Hippocampal formation (tissue), 2 donors: ENCODE results near the gene MEGF8.
A peak's percentile ranks its signal among the peaks of the same experiment; 100 is the strongest.

Experiments
- DNase-seq, 2 donors: peaks; one replicate each; lab custom pipeline; 2025; lab: John Stamatoyannopoulos, UW

MEGF8 gene

DNA sequence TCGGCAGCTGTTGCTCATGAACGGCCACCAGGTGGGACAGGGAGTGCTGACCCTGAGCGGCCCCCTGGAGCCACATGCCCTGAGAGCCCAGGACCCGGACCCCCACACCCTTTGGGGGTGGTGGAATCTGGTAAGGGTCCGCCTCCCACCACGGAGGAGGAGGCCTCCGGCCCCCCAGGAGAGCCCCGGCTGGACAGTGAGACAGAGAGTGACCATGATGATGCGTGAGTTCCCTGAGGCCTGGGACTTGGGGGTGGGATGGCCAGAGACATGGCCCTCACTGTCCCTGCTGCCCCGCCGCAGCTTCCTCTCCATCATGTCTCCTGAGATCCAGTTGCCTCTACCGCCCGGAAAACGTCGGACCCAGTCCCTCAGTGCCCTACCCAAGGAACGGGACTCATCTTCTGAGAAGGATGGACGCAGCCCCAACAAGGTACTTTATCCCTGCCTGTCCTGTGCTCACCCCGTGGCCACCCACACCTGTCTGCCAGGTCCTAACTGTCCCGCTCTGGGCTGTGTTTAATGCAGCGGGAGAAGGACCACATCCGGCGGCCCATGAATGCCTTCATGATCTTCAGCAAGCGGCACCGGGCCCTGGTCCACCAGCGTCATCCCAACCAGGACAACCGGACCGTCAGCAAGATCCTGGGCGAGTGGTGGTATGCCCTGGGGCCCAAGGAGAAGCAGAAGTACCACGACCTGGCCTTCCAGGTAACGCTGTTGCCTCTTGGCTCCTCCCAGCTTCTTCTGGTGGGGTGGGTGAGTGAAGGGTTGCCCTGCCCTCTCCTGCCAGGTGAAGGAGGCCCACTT lies 38.2 kb upstream of the MEGF8 start:
- no peak for DNase-seq

DNA sequence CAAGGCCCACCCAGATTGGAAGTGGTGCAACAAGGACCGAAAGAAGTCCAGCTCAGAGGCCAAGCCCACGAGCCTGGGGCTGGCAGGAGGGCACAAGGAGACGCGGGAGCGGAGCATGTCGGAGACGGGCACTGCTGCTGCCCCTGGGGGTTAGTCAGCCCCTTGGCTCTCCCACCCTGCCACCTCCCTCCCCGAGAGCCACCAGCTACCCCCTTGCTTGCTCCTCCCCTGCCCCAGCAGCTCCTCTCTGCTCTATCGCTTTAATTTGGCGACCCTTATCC lies 37.7 kb upstream of the MEGF8 start:
- DNase-seq: no peak

DNA sequence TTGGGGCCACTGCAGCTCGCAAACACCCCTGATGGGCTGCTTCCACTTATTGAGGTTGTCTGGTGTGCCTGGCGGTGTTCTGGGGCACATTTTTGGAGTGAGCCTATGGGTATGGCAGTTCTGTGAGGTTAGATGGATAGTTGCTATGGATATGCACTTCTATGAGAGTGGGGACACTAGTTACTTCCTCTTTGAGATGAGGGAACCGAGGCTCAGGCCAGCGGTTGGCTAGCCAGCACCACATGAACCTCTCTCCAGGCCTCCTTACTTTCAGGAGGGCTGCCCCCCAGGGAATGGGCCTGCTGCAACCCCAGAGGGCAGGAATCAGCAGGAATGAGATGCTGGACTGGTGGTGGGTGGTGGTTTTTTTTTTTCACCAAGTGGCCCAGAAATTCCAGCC lies 37.0 kb upstream of the MEGF8 start:
- DNase-seq: no peak

DNA sequence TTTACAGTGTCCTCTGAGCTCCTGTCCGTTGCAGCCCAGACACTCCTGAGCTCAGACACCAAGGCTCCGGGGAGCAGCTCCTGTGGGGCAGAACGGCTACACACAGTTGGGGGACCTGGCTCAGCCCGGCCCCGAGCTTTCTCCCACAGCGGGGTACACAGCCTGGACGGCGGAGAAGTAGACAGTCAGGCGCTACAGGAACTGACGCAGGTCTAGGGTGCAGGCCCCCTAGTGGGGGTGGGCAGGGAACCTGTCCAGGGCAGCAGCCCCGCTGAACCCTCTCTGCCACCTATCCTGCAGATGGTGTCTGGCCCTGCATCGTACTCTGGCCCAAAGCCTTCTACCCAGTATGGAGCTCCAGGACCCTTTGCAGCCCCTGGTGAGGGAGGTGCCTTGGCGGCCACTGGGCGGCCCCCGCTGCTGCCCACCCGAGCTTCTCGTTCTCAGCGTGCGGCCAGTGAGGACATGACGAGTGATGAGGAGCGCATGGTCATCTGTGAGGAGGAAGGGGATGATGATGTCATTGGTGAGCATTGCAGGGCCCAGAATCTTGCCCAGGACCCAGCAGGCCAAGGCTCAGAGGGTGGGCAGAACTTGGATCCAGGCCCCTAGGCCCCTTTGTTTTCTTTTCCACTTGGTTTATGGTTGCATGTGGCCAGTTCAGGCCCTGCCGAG lies 36.4 kb upstream of the MEGF8 start:
- no peak for DNase-seq

DNA sequence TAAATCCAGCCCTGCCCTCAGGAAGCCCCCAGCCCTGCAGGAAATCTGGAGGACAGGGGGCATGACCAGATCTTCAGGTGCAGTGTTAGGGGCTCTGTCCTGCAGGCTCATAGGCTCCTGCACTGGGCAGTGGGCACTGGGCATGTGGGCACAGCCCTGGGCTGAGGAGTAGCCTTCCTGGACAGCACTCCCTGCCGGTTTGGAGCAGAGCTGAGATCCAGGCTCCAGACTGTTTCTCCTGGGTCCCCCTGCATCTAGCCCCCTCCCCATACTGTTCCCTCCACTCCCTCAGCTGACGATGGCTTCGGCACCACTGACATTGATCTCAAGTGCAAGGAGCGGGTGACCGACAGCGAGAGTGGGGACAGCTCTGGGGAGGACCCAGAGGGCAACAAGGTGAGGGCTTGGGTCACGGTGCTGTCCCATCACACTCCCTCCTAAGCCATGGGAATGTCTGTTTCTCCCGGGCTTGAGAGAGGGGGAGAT lies 35.8 kb upstream of the MEGF8 start:
- no peak for DNase-seq

DNA sequence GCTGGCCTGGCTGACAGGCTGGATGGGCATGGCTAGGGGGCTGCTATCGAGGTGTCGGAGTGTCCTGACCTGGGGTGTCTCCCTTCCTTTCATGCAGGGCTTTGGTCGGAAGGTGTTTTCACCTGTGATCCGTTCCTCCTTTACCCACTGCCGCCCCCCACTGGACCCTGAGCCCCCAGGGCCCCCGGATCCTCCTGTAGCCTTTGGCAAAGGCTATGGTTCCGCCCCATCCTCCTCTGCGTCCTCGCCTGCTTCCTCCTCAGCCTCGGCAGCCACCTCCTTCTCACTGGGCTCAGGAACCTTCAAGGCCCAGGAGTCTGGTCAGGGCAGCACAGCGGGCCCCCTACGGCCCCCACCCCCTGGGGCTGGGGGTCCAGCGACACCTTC lies 35.3 kb upstream of the MEGF8 start:
- DNase-seq: no peak

DNA sequence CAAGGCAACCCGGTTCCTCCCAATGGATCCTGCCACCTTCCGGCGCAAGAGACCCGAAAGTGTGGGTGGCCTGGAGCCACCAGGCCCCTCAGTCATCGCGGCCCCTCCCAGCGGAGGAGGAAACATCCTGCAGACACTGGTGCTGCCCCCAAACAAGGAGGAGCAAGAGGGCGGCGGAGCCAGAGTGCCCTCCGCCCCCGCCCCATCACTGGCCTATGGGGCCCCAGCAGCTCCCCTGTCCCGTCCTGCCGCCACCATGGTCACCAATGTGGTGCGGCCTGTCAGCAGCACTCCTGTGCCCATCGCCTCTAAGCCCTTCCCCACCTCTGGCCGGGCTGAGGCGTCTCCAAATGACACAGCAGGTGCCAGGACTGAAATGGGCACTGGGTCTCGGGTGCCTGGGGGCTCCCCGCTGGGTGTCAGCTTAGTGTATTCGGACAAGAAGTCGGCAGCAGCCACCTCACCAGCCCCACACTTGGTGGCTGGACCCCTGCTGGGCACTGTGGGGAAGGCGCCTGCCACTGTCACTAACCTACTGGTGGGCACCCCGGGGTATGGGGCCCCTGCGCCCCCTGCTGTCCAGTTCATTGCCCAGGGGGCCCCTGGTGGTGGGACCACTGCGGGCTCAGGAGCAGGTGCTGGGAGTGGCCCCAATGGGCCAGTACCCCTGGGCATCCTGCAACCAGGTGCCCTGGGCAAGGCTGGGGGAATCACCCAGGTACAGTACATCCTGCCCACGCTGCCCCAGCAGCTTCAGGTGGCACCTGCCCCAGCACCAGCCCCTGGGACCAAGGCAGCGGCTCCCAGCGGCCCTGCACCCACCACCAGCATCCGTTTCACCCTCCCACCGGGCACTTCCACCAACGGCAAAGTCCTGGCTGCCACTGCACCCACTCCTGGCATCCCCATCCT lies 34.7 kb upstream of the MEGF8 start:
- no peak for DNase-seq

DNA sequence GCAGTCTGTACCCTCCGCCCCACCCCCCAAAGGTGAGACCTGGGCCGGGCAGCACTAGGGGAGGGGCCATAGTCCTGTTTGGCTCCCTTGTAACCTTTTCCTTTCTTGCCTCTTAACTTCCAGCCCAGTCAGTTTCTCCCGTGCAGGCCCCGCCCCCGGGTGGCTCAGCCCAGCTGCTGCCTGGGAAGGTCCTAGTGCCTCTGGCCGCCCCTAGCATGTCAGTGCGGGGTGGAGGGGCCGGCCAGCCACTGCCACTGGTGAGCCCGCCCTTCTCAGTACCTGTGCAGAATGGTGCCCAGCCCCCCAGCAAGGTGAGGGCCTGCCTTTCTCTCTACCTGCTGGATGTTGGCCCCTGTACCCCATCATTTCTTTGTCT lies 34.0 kb upstream of the MEGF8 start:
- DNase-seq: no peak

DNA sequence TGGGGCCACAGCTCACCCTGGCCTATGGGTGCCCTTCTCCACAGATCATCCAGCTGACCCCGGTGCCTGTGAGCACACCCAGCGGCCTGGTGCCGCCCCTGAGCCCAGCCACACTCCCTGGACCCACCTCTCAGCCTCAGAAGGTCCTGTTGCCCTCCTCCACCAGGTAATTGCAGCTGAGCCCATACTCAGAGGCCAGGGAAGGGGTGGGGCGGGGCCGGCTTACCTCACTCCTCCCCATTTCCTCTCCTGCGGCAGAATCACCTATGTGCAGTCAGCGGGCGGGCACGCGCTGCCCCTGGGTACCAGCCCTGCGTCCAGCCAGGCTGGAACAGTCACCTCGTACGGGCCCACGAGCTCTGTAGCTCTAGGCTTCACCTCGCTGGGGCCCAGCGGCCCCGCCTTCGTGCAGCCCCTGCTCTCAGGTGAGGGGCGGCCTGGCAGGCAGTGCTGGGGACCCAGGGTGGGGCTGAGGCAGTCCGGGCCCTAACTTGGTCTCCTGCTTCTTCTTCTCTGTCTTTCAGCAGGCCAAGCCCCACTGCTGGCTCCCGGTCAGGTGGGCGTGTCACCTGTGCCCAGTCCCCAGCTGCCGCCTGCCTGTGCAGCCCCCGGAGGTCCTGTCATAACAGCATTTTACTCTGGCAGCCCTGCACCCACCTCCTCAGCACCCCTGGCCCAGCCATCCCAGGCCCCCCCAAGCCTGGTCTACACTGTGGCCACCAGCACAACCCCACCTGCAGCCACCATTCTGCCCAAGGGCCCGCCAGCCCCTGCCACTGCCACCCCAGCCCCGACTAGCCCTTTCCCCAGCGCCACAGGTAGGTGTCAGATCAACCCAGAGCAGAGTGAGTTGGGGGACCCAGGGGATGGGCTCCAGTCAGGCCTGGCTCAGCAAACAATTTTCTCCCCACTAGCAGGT lies 33.1 kb upstream of the MEGF8 start:
- DNase-seq: no peak

DNA sequence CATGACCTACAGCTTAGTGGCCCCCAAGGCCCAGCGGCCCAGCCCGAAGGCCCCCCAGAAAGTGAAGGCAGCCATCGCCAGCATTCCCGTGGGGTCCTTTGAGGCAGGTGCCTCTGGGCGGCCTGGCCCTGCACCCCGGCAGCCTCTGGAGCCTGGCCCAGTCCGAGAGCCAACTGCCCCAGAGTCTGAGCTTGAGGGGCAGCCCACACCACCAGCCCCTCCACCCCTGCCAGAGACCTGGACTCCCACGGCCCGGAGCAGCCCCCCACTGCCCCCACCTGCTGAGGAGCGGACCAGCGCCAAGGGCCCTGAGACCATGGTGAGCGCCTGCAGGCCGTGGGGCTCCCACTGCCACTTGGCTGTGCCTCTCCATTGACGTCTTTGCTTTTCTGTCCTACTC lies 32.5 kb upstream of the MEGF8 start:
- no peak for DNase-seq

DNA sequence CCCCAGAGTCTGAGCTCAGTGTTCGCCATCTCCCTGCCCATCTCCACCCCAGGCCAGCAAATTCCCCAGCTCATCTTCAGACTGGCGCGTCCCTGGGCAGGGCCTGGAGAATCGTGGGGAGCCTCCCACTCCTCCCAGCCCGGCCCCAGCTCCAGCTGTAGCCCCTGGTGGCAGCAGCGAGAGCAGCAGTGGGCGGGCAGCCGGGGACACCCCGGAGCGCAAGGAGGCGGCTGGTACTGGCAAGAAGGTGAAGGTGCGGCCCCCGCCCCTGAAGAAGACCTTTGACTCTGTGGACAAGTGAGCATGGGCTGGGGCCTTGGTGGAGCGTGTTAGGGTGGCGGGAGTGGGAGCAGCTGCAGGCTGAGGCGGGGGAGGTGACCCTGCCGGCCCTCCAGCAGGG lies 31.9 kb upstream of the MEGF8 start:
- no peak for DNase-seq

DNA sequence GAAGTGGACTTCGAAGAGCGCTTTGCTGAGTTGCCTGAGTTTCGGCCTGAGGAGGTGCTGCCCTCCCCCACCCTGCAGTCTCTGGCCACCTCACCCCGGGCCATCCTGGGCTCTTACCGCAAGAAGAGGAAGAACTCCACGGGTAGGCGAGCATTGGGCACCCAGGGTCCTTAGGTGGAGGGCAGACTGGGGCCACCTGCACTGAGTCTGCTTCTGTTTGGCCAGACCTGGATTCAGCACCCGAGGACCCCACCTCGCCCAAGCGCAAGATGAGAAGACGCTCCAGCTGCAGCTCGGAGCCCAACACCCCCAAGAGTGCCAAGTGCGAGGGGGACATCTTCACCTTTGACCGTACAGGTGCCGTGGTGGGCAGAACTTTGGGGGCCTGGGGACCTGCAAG lies 31.5 kb upstream of the MEGF8 start:
- DNase-seq: no peak

DNA sequence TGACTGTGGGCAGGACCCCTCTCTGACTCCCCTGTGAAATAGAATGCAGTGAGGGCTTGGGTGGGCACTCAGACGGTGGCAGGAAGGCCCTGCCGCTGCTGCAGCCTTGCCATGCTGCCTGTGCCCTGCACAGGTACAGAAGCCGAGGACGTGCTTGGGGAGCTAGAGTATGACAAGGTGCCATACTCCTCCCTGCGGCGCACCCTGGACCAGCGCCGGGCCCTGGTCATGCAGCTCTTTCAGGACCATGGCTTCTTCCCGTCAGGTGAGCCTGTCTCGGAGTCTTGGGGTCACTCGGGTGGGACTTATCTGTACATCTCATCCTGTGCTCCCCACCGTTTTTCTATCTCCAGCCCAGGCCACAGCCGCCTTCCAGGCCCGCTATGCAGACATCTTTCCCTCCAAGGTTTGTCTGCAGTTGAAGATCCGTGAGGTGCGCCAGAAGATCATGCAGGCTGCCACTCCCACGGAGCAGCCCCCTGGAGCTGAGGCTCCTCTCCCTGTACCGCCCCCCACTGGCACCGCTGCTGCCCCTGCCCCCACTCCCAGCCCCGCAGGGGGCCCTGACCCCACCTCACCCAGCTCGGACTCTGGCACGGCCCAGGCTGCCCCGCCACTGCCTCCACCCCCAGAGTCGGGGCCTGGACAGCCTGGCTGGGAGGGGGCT lies 30.8 kb upstream of the MEGF8 start:
- no peak for DNase-seq

DNA sequence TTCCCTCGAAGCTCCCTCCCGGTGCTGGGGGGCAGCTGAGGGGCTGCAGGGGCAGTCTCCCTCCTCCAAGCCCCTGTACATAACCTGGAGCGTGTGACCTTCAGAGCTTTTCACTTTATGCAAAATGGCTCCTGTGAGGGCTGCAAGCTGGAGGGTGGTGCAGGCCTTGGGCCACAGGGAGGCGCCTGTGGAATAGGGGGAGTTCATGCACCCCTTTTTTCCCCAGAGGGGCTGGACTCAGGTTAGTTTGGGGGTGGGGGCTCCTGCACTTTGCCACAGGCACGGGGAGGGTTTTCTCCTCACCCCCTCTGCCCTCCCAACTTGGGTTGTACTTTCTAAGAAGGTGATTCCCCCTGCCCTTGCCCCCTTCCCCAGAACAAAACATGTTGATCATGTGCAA lies 30.1 kb upstream of the MEGF8 start:
- DNase-seq: no peak

DNA sequence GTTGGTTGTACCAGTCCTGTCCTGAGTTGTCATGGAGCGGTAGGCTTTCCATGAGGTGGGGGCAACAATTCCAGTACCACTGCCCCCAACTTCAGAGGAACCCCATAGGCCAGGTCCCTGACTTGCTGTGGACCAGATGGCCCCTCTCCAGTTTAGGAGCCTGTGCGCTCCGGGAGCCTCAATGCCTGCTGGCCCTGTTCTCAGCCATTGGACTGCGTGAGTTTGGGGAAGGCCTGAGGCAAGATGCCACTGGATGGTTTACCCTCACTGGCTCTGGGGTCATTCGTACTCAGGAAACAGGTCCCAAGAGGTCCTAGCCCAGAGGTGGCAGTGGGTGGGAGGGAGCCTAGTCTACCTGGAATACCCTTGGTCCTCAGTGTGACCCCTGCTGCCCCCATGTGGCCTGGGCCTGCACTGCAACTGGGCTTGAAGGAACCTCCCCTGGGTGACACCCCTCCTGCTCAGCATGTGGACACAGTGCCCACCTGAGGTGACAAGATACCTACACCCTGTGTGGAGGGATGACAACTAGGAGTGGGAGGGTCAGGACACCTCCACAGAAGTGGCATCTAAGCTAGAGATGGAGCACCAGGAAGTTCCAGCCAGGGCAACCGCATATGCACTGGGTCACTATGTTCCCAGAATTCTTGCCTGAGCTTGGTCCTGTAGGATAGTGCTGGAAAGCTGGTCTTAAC lies 29.5 kb upstream of the MEGF8 start:
- peak; percentile 21 to 57 for DNase-seq

DNA sequence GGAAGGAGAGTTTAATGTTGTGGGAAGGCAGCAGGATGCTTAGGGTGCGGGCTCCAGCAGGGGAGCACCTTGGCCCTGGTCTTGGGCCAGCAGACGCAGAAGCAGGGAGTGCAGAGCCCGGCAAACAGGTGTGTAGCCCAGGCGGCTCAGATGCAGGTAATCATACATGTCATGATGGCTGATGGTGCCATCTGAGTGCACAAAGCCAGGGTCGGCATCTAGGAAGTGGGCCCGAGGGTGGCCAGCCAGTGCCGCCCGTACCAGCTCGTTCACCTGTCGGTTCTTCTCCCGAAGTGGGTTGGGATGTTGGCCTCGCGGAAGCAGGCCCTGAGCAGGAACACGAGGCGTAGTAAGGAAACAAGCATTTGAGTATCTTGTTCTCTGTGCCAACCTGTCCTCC lies 28.4 kb upstream of the MEGF8 start:
- DNase-seq: no peak

DNA sequence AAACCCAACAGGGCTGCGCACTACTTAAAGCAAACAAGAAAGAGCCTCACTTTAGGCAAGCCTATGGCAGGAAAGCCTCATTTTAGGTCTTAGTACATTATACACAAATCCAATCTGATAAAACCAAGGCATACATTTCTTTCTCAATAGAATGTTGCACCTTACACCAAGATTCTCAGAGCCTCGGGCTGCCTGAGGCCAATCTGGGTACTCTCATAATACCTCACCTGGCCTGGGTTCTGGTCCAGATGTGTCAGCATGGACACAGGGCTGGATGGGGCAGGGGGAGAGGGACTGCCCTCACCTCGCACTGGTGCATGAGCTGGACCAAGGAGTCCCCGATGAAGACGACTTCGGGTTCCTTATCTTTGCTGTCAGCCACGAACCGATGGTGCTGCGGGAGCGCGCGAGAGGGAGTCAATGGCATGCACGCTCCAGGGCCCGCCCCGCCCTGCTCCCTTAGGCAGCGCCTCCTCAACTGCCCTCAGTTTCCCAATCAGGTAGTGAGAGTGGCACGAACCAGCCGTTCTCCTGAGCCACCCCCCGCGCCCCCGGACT lies 23.7 kb upstream of the MEGF8 start, which contains the start of gene PRR19:
Gene PRR19, plus strand, starts transcription at position 487 of the 558 bp plus-strand sequence. CDS start 7,453 bp downstream, outside the sequence.
- no peak for DNase-seq

DNA sequence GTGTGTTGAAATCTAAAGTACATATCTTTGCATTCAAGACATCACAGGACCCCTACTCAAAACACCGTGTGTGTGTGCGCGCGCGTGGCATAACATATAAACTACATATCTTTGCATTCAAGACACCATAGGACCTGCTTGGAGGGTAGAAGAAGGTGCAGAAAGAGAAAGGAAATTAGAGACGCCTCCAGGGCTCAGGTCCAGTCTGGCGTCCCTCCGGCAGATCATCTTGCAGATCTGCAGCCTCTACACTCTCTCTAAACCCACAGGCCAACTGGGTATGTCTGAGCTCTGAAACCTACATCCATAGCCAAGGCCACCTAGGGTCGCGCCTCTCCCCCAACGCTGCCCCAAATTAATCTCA lies 22.4 kb upstream of the MEGF8 start:
- no peak for DNase-seq

DNA sequence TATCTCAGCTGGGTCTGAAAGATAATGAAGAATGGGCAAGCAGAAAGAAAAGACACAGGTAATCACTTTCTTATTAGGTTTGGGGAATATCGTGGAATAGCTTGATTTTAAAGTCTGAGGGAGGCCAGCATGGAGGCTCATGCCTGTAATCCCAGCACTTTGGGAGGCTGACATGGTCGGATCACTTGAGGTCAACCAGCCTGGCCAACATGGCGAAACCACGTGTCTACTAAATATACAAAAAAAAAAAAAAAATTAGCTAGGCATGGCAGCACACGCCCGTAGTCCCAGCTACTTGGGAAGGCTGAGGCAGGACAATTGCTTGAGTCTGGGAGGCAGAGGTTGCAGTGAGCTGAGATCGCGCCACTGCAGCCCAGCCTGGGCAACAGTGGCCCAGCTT lies 21.6 kb upstream of the MEGF8 start:
- no peak for DNase-seq

DNA sequence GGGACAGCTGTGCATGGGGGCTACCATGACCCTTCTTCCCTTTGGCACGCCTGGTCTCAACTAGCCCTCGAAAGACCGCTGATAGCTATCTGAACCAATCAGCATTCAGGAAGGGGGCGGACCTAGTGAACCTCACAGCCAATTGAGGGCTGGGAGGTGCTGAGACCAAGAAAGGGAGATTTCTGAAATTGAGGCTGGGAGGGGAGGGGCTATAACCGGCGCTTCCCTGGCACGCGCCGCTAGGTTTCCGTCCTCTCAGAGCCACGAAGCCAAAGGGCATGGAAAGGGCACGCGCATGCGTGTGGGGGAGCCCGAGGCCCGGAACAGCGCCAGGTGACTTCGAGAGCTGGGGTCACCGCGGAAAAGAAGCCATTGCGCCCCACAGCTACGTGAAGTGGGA lies 18.8 kb upstream of the MEGF8 start:
- no peak for DNase-seq
